Bronchial epithelial cell (primary cell): ENCODE measurements around the gene RAVER2. TPM values are rescaled to one million over a fixed set of nuclear protein-coding genes. Genes with fewer than 3 reads are reported as not detected.

Experiments
- DNase-seq: peaks from one replicate; pipeline ENCODE4 v3.0.0-alpha.2; 2010; ENCODE audit warnings: low read depth
- FAIRE-seq: peaks from 2 replicates; lab custom pipeline; 2011; peaks lifted over from hg19 to GRCh38; lab: Jason Lieb, UNC
- H3K27me3 ChIP-seq: 2 replicates; pipeline ENCODE4 v1.5.1; 2011; ENCODE audit warnings: low read length; ENCODE audit not compliant: control insufficient read depth, insufficient read depth
- H3K36me3 ChIP-seq: 2 replicates; pipeline ENCODE4 v1.5.1; 2011; ENCODE audit warnings: low read length; ENCODE audit not compliant: control insufficient read depth, insufficient read depth
- H3K4me3 ChIP-seq: 2 replicates; pipeline ENCODE4 v1.5.1; 2011; ENCODE audit warnings: mild to moderate bottlenecking, low read depth, low read length, control low read depth
- total RNA-seq: library from RNA; depleted of rRNA; stranded (reverse); fragments of >200 nt; gene quantifications from 2 replicates; pipeline ENCODE4 v1.2.1, GENCODE V29; 2014
- TF ChIP-seq, protein P1 (sequence below): IDR thresholded peaks from 2 replicates; pipeline ENCODE4 v1.5.1; 2011; ENCODE audit warnings: mild to moderate bottlenecking, moderate library complexity, low read length, control low read depth, inconsistent platforms; ENCODE audit not compliant: insufficient read depth, severe bottlenecking

RAVER2 gene
- total RNA-seq, 1 donor from 2014 or later, result 5.3 TPM

- TF ChIP-seq, protein P1, sequence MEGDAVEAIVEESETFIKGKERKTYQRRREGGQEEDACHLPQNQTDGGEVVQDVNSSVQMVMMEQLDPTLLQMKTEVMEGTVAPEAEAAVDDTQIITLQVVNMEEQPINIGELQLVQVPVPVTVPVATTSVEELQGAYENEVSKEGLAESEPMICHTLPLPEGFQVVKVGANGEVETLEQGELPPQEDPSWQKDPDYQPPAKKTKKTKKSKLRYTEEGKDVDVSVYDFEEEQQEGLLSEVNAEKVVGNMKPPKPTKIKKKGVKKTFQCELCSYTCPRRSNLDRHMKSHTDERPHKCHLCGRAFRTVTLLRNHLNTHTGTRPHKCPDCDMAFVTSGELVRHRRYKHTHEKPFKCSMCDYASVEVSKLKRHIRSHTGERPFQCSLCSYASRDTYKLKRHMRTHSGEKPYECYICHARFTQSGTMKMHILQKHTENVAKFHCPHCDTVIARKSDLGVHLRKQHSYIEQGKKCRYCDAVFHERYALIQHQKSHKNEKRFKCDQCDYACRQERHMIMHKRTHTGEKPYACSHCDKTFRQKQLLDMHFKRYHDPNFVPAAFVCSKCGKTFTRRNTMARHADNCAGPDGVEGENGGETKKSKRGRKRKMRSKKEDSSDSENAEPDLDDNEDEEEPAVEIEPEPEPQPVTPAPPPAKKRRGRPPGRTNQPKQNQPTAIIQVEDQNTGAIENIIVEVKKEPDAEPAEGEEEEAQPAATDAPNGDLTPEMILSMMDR, result no peak
- no peak for FAIRE-seq
- DNase-seq, result peak; percentile 58
- no peak overlapping the region for H3K4me3 ChIP-seq
- no peaks in the 10 kb centered on the region for H3K36me3 ChIP-seq
- no peaks in the 10 kb centered on the region for H3K27me3 ChIP-seq
Observed at GRCh38 chr1:64703600-64703999, 41.3 kb upstream of the RAVER2 start.

DNA sequence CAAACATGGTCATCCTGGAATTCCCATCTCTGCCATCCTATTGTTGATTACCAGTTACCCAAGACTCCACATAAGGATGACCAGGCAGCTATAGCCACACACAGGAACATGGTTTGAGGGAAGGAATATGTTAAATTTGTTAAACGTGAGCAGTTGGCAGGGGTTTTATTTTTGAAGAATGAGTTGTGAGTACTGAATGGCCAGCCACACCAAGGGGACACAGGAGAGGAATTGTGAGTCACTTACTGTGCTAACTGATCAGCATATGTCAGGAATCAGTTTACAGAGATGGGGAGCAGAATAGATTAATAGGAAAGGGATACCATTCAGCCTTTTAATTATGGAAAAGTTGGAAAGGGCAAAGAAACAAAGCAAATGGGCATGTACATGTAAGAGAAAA lies 39.3 kb upstream of the RAVER2 start:
- TF ChIP-seq, protein P1, result no peak
- DNase-seq (no peak), FAIRE-seq (no peak)
- H3K36me3 ChIP-seq, result no peaks in the 10 kb centered on the region
- no peak overlapping the region for H3K4me3 ChIP-seq
- H3K27me3 ChIP-seq, result no peaks in the 10 kb centered on the region

GRCh38 chr1:64711266-64711665 lies 33.6 kb upstream of the RAVER2 start:
- no peak for FAIRE-seq
- H3K27me3 ChIP-seq, result no peaks in the 10 kb centered on the region

DNA sequence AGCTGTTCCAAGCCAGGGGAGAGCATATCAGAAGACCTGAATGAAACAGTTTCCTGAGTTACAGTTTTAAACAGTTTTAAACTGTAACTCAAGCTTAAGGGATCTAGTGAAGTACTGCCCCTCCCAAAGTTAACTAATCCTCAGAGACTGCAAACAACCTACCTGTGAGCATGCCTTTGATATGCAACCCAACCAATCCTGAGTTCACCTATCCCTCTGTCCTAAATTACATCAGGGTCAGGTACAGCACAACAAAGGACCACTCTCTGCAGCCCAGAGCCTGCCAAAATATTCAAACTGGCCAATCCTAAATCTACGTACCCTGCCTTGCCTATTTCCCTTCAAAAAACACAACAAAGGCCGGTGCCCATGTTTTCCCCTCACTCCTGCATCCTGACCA lies 32.8 kb upstream of the RAVER2 start:
- TF ChIP-seq, protein P1, result no peak
- FAIRE-seq, result no peak
- no peaks in the 10 kb centered on the region for H3K36me3 ChIP-seq
- H3K27me3 ChIP-seq, result no peaks in the 10 kb centered on the region
- H3K4me3 ChIP-seq, result no peak overlapping the region
- no peak for DNase-seq

More at GRCh38 chr1:64711266-64711665, 33.6 kb upstream of the RAVER2 start:
- no peak for DNase-seq
- Histone ChIP-seq H3K4me3 (no peak overlapping the region), H3K36me3 (no peaks in the 10 kb centered on the region)
- TF ChIP-seq, protein P1, result no peak

- TF ChIP-seq, protein P1, result no peak
- DNase-seq, result no peak
Observed at GRCh38 chr1:64715186-64715585, 29.7 kb upstream of the RAVER2 start.

GRCh38 chr1:64721135-64721534 lies 23.7 kb upstream of the RAVER2 start:
- DNase-seq (no peak), FAIRE-seq (no peak)
- Histone ChIP-seq H3K4me3 (no peak overlapping the region), H3K27me3 (peaks cover 1% of the 10 kb centered on the region), H3K36me3 (no peaks in the 10 kb centered on the region)
- TF ChIP-seq, protein P1, result no peak

More at GRCh38 chr1:64715186-64715585, 29.7 kb upstream of the RAVER2 start:
- H3K4me3 ChIP-seq, result no peak overlapping the region
- no peak for FAIRE-seq
- H3K36me3 ChIP-seq, result no peaks in the 10 kb centered on the region
- H3K27me3 ChIP-seq, result peaks cover 1% of the 10 kb centered on the region
